Activated CD4-positive, alpha-beta T cell treated with anti-CD3 and anti-CD28 coated beads for 48 hours (primary cell): ENCODE measurements around the gene GRIN1.

Experiments
- DNase-seq: peaks from one replicate; pipeline ENCODE4 v3.0.0-alpha.2; 2020

GRIN1 gene

GRCh38 chr9:137149363-137149762, 10.4 kb downstream of the GRIN1 start:
- no peak for DNase-seq

- no peak for DNase-seq
Measured at GRCh38 chr9:137149942-137150616, 11.1 kb downstream of the GRIN1 start.

- DNase-seq: peak; percentile 86
Measured at GRCh38 chr9:137150617-137151457, 11.9 kb downstream of the GRIN1 start.

DNA sequence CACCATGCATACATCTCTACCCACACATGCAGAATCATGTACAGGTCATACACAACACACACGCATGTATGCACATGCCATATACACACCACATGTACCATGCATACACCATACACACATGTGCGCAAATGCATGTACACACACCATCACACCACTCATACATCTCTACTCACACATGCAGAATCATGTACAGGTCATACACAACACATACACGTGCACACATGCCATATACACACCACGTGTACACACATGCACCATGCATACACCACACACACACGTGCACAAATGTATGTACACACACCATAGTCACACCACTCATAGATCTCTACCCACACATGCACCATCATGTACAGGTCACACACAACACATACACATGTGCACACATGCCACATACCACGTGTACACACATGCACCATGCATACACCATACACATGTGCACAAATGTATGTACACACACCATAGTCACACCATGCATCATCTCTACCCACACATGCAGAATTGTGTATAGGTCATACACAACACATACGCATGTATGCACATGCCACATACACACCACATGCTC, 14.0 kb downstream of the GRIN1 start:
- DNase-seq: no peak

DNA sequence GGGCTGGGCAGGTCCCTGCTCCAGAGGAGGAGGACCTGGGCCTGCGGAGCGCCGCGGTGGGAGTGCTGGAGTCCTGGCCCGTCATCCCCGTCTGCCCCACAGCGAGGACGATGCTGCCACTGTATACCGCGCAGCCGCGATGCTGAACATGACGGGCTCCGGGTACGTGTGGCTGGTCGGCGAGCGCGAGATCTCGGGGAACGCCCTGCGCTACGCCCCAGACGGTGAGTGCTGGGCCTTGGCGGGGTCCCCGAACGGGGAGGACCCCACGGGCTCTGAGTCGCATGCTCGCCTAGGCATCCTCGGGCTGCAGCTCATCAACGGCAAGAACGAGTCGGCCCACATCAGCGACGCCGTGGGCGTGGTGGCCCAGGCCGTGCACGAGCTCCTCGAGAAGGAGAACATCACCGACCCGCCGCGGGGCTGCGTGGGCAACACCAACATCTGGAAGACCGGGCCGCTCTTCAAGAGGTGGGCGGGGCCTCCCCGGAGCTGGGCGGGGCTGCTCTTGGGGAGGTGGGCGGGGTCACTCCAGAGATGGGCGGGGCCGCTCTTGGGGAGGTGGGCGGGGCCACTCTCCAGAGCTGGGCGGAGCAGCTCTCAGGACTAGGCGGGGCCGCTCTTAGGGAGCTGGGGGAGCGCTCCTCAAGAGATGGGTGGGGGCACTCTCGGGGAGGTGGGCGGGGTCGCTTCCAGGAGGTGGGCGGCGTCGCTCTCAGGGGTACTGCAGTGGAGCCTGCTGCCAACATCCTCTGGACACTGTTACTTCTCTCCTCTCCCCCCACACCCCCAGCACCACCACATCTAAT, 17.8 kb downstream of the GRIN1 start:
- peak; percentile 79 for DNase-seq

DNA sequence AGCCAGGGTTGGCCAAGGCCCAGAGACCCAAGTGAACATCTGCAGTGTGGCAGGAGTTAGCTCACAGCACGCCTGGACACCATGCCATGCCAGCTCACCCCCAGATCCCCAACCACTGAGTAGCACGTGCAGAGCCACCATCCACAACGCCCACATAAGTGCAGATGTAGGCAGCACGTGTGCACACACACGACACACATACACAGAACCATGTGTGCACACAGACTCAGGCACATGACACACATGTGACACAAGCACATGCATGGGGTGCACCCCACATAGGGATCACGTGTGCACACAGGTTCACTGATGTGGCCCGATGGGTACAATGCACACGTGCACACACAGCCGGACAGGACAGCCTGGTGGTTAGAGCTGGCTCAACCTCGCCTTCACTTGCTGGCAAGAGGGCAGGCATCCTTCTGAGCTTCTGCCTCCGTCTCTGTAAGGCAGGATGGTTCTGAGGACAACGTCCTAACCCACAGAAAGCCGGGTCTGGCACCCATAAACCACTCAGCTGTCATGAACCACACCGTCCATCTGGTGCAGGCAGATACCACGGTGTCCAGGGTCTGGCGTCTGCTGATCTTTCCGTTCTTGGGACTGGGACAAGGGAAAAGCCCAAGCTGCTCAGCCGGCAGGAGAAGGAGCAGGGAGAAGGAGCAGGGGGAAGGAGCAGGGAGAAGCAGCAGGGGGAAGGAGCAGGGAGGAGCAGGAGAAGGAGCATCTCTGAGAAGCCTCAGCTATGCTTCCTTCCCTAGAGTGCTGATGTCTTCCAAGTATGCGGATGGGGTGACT, 18.9 kb downstream of the GRIN1 start:
- DNase-seq: no peak

GRCh38 chr9:137158625-137159024, 19.7 kb downstream of the GRIN1 start:
- no peak for DNase-seq

- no peak for DNase-seq
Measured at GRCh38 chr9:137159105-137160053, 20.4 kb downstream of the GRIN1 start.

GRCh38 chr9:137160054-137160425, 21.1 kb downstream of the GRIN1 start:
- DNase-seq: no peak

- no peak for DNase-seq
Measured at GRCh38 chr9:137160716-137161557, 22.0 kb downstream of the GRIN1 start.

GRCh38 chr9:137161558-137162486, 22.9 kb downstream of the GRIN1 start:
- no peak for DNase-seq

GRCh38 chr9:137162505-137163364, 23.8 kb downstream of the GRIN1 start:
- DNase-seq: no peak

DNA sequence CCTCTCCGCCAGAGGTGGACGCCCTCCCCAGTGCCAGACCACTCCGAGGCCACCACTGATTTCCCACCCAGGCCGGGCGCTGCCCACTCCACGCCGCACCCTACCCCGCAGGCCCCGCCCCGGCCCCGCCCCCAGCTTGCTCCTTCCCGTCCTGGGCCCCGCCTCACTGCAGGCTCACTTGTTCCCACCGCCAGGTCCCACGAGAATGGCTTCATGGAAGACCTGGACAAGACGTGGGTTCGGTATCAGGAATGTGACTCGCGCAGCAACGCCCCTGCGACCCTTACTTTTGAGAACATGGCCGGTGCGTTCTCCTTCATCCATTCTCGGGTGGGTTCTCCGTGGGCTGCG, 24.4 kb downstream of the GRIN1 start:
- no peak for DNase-seq

GRCh38 chr9:137163805-137164204, 24.9 kb downstream of the GRIN1 start:
- DNase-seq: no peak

GRCh38 chr9:137164370-137165249, 25.7 kb downstream of the GRIN1 start:
- DNase-seq: no peak

DNA sequence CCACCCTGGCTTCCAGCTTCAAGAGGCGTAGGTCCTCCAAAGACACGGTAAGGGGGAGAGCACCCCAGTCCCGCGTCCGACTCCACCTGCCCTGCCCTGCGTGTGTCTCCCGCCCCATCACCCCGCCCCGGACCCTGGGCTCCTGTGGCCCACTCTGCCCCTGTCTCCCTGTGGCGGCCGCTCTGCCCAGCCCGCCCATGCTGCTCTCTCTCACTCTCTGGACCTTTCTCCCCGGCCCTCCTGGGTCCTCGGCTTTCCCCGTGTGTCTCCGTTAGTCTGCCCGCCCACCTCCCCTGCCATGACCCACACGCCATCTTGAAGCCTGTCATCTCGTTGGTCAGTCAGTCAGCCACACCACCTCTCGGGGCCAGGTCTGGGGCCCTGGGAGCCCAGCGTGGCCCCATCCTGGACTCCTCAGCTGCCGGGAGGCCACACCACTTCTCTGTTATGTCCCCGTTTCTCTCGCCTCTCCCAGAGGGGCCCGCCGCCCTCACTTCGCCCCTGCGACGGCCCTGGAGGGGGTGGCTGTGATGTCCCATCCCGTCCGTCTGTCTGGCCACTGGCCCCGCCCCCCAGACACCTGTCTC, 26.4 kb downstream of the GRIN1 start:
- DNase-seq: no peak
